OCI-M2 (cell line): ENCODE results near the gene KATNB1.

Experiments used
- DNase-seq: peaks from one replicate; lab custom pipeline; 2025; ENCODE audit not compliant: unreplicated experiment; lab: John Stamatoyannopoulos, UW

KATNB1 gene

GRCh38 chr16:57735755-57736418, at the start of gene KATNB1:
Gene KATNB1 (plus strand): TSS chr16:57735770. CDS start chr16:57737244, 1,474 bp downstream.
- no peak for DNase-seq

- no peak for DNase-seq
Observed at GRCh38 chr16:57686577-57686976, 49.0 kb upstream of the KATNB1 start.

- DNase-seq, result no peak
Observed at GRCh38 chr16:57687363-57687929, 48.1 kb upstream of the KATNB1 start.

- no peak for DNase-seq
Observed at GRCh38 chr16:57688487-57688986, 47.0 kb upstream of the KATNB1 start.

- no peak for DNase-seq
Observed at GRCh38 chr16:57688987-57689761, 46.4 kb upstream of the KATNB1 start.

GRCh38 chr16:57689762-57690558, 45.6 kb upstream of the KATNB1 start:
- peak; percentile 19 for DNase-seq

GRCh38 chr16:57690782-57691471, 44.6 kb upstream of the KATNB1 start:
- no peak for DNase-seq

- DNase-seq, result no peak
Observed at GRCh38 chr16:57692636-57693035, 42.9 kb upstream of the KATNB1 start.

- DNase-seq, result no peak
Observed at GRCh38 chr16:57693550-57693949, 42.0 kb upstream of the KATNB1 start.

- no peak for DNase-seq
Observed at GRCh38 chr16:57694231-57694724, 41.3 kb upstream of the KATNB1 start.

- peak; percentile 50 for DNase-seq
Observed at GRCh38 chr16:57694725-57695679, 40.6 kb upstream of the KATNB1 start, which contains the start of gene DRC7. Gene DRC7 (plus strand): TSS chr16:57694806. CDS start chr16:57697950, 3,144 bp downstream.

GRCh38 chr16:57695680-57696069, 39.9 kb upstream of the KATNB1 start:
- no peak for DNase-seq

GRCh38 chr16:57696240-57696639, 39.3 kb upstream of the KATNB1 start:
- no peak for DNase-seq

- DNase-seq, result no peak
Observed at GRCh38 chr16:57697896-57698537, 37.6 kb upstream of the KATNB1 start.

- DNase-seq, result no peak
Observed at GRCh38 chr16:57698812-57699405, 36.7 kb upstream of the KATNB1 start.

GRCh38 chr16:57699481-57699880, 36.1 kb upstream of the KATNB1 start:
- DNase-seq, result no peak

- no peak for DNase-seq
Observed at GRCh38 chr16:57699899-57700298, 35.7 kb upstream of the KATNB1 start.
